ENCODE data around the gene TMEM258. TPM values are rescaled to one million over a fixed set of nuclear protein-coding genes. Genes with fewer than 3 reads are reported as not detected.

Gene TMEM258
- total RNA-seq (2014; rRNA removed; shearing (Covaris generic)) (28.5 and 72.8 TPM in 2 replicates), polyA plus RNA-seq (2016; fragmentation: Nextera tagmentation; extraction: Ambion mirVana) (258 and 259 TPM in 2 replicates)

- Histone ChIP-seq H3K27me3 (replicated peaks; ENCODE audit: insufficient read depth) (no peaks in the 10 kb centered on the region), H3K36me3 (ENCODE audit: low read depth) (0 out of 2 replicates have a peak, but pooled peaks cover 12% of the 10 kb centered on the region), H3K4me1 (ENCODE audit: insufficient read depth) (peaks cover 19% of the 10 kb centered on the region; the same call in 1 of the 2 replicates), H3K9me3 (ENCODE audit: low read depth) (no peaks in the 10 kb centered on the region), H3K9me2 (ENCODE audit: insufficient read depth) (no peaks in the 10 kb centered on the region), H3K79me2 (ENCODE audit: insufficient read depth) (peaks cover 74% of the 10 kb centered on the region), H3F3A (ENCODE audit: insufficient read depth) (no peaks in the 10 kb centered on the region), H4K20me1 (ENCODE audit: insufficient read depth) (no peaks in the 10 kb centered on the region), H3K27ac (peak within 1 kb of the TSS; percentile 98), H3K4me2 (ENCODE audit: unreplicated experiment) (peak within 1 kb of the TSS; percentile 86), H3K4me3 (peak within 1 kb of the TSS; percentile 95), H3K9ac (peak within 1 kb of the TSS; percentile 99), H2AFZ (peak within 1 kb of the TSS; percentile 88)
- DNase-seq: peak; percentile 97
- TF ChIP-seq EZH2 (IDR thresholded peaks at IDR 0.05; ENCODE audit: insufficient read depth, poor library complexity, severe bottlenecking): no peak
- TF ChIP-seq EZH2phosphoT487 (IDR thresholded peaks at IDR 0.05; ENCODE audit: insufficient read depth, low read depth): no peak
- WGBS, 2 experiments (ENCODE audit: low coverage in 1 of 2, low lambda C conversion rate in 2 of 2, missing lambda C conversion rate in 2 of 2): 1% methylated on average over 58 of the region's 61 CpGs
- in situ Hi-C loops (cut with MboI): no loop called here
These were observed at the start of gene TMEM258, which contains the start of gene FEN1 for GRCh38 chr11:61792310-61793082. Gene TMEM258 (minus strand): TSS chr11:61792599. CDS start chr11:61792558, 41 bp downstream. Gene FEN1 (plus strand): TSS chr11:61792911. CDS start chr11:61795362, 2,451 bp downstream.

- Histone ChIP-seq H3K9me3 (ENCODE audit: low read depth) (no peaks in the 10 kb centered on the region), H3K4me2 (ENCODE audit: unreplicated experiment) (no peak overlapping the region), H3K4me1 (ENCODE audit: insufficient read depth) (no peaks in the 10 kb centered on the region), H4K20me1 (ENCODE audit: insufficient read depth) (no peaks in the 10 kb centered on the region), H3F3A (ENCODE audit: insufficient read depth) (no peaks in the 10 kb centered on the region), H2AFZ (no peak overlapping the region), H3K27me3 (replicated peaks; ENCODE audit: insufficient read depth) (no peaks in the 10 kb centered on the region), H3K79me2 (ENCODE audit: insufficient read depth) (no peaks in the 10 kb centered on the region), H3K4me3 (no peak overlapping the region), H3K9ac (no peak overlapping the region), H3K27ac (no peak overlapping the region), H3K9me2 (ENCODE audit: insufficient read depth) (no peaks in the 10 kb centered on the region), H3K36me3 (ENCODE audit: low read depth) (no peaks in the 10 kb centered on the region)
- TF ChIP-seq EZH2 (IDR thresholded peaks at IDR 0.05; ENCODE audit: insufficient read depth, poor library complexity, severe bottlenecking) (no peak), EZH2phosphoT487 (IDR thresholded peaks at IDR 0.05; ENCODE audit: insufficient read depth, low read depth) (no peak)
- in situ Hi-C loops (cut with MboI): no loop called here
- WGBS, 2 experiments (ENCODE audit: low coverage in 1 of 2, low lambda C conversion rate in 2 of 2, missing lambda C conversion rate in 2 of 2): 91 to 92% methylated on average over 12 of the region's 12 CpGs
- DNase-seq: no peak
These were observed 49.5 kb upstream of the TMEM258 start for GRCh38 chr11:61841636-61842527.

- in situ Hi-C loops (cut with MboI): no loop called here
- Histone ChIP-seq H3K4me3 (no peak overlapping the region), H3K9me3 (ENCODE audit: low read depth) (no peaks in the 10 kb centered on the region), H3K9ac (no peak overlapping the region), H3K36me3 (ENCODE audit: low read depth) (no peaks in the 10 kb centered on the region), H3K27ac (no peak overlapping the region), H3K9me2 (ENCODE audit: insufficient read depth) (no peaks in the 10 kb centered on the region), H3K4me1 (ENCODE audit: insufficient read depth) (no peaks in the 10 kb centered on the region), H3F3A (ENCODE audit: insufficient read depth) (no peaks in the 10 kb centered on the region), H3K79me2 (ENCODE audit: insufficient read depth) (no peaks in the 10 kb centered on the region), H3K27me3 (replicated peaks; ENCODE audit: insufficient read depth) (no peaks in the 10 kb centered on the region), H2AFZ (no peak overlapping the region), H3K4me2 (ENCODE audit: unreplicated experiment) (no peak overlapping the region), H4K20me1 (ENCODE audit: insufficient read depth) (no peaks in the 10 kb centered on the region)
- no peak for DNase-seq
- WGBS, 2 experiments (ENCODE audit: low coverage in 1 of 2, low lambda C conversion rate in 2 of 2, missing lambda C conversion rate in 2 of 2): 83 to 84% methylated on average over 7 of the region's 7 CpGs
- TF ChIP-seq EZH2 (IDR thresholded peaks at IDR 0.05; ENCODE audit: insufficient read depth, poor library complexity, severe bottlenecking) (no peak), EZH2phosphoT487 (IDR thresholded peaks at IDR 0.05; ENCODE audit: insufficient read depth, low read depth) (no peak)
These were observed 48.0 kb upstream of the TMEM258 start for GRCh38 chr11:61840371-61840770.

GRCh38 chr11:61839742-61840141 lies 47.3 kb upstream of the TMEM258 start:
- no peaks in the 10 kb centered on the region for H3K4me1 ChIP-seq (ENCODE audit: insufficient read depth)
- no peaks in the 10 kb centered on the region for H4K20me1 ChIP-seq (ENCODE audit: insufficient read depth)
- no peak overlapping the region for H3K27ac ChIP-seq
- no peak for DNase-seq
- H3K9me2 ChIP-seq (ENCODE audit: insufficient read depth): no peaks in the 10 kb centered on the region
- 84 to 98% methylated on average over 2 of the region's 2 CpGs for WGBS, 2 experiments (ENCODE audit: low coverage in 1 of 2, low lambda C conversion rate in 2 of 2, missing lambda C conversion rate in 2 of 2)
- no peak overlapping the region for H3K9ac ChIP-seq
- in situ Hi-C loops (cut with MboI): no loop called here
- TF ChIP-seq EZH2phosphoT487 (IDR thresholded peaks at IDR 0.05; ENCODE audit: insufficient read depth, low read depth) (no peak), EZH2 (IDR thresholded peaks at IDR 0.05; ENCODE audit: insufficient read depth, poor library complexity, severe bottlenecking) (no peak)
- no peak overlapping the region for H3K4me3 ChIP-seq
- no peak overlapping the region for H3K4me2 ChIP-seq (ENCODE audit: unreplicated experiment)
- no peaks in the 10 kb centered on the region for H3K36me3 ChIP-seq (ENCODE audit: low read depth)
- no peaks in the 10 kb centered on the region for H3K9me3 ChIP-seq (ENCODE audit: low read depth)
- H3K79me2 ChIP-seq (ENCODE audit: insufficient read depth): no peaks in the 10 kb centered on the region
- no peaks in the 10 kb centered on the region for H3K27me3 ChIP-seq (replicated peaks; ENCODE audit: insufficient read depth)
- H2AFZ ChIP-seq: no peak overlapping the region
- no peaks in the 10 kb centered on the region for H3F3A ChIP-seq (ENCODE audit: insufficient read depth)
